Measurements from ENCODE around the gene AURKAIP1. TPM values are rescaled to one million over a fixed set of nuclear protein-coding genes. Genes with fewer than 3 reads are reported as not detected.

Gene AURKAIP1
- polyA plus RNA-seq, 2 of the 4 experiments (the other 2 are of a cell fraction): 62.0 to 102 TPM

GRCh38 chr1:1358433-1359271 is 16.4 kb downstream of the AURKAIP1 start, which contains the start of gene MXRA8:
TSS of gene MXRA8 (minus strand) at chr1:1358555. CDS start at chr1:1358504, 51 bp downstream.
- DNase-seq (ENCODE audit: low read depth in 1 of 2, low spot score in 1 of 2): no peak
- no peak within 1 kb of the TSS for H3K4me2 ChIP-seq

GRCh38 chr1:1357871-1358432 is 17.1 kb downstream of the AURKAIP1 start:
- Histone ChIP-seq H3K4me2 (no peak overlapping the region), H3K9me3 (no peaks in the 10 kb centered on the region), H3K4me3 (no peak overlapping the region), H3K4me1 (peaks cover 38% of the 10 kb centered on the region), H3K27ac (peak overlapping the region in 1 of 2 experiments; percentile 30; a peak in 1 of 6 replicates)
- whole genome bisulfite sequencing (ENCODE audit: missing lambda C conversion rate): 75% methylated on average over 17 of the region's 18 CpGs
- ChIA-PET CTCF (interaction anchor here (1.2 kb wide), 1 partner anchor 14 kb away, joined by 6 read pairs; no protein-coding TSS in a partner anchor), POLR2A (no interaction called here)
- FAIRE-seq (no peak), ATAC-seq (no peak), DNase-seq (ENCODE audit: low read depth in 1 of 2, low spot score in 1 of 2) (no peak)
- TF ChIP-seq MAFK (IDR thresholded peaks at IDR 0.05; ENCODE audit: partially characterized antibody) (peak; percentile 72), FOSL2 (IDR thresholded peaks at IDR 0.05) (no peak), FOSL2 (CRISPR knock-in tag; IDR thresholded peaks at IDR 0.05) (no peak)

More at GRCh38 chr1:1358433-1359271, 16.4 kb downstream of the AURKAIP1 start, which contains the start of gene MXRA8:
- CTCF ChIA-PET: interaction anchor here (1.2 to 2.4 kb wide), 2 partner anchors 13 kb away, joined by 6 to 17 read pairs; no protein-coding TSS in a partner anchor
- H3K27ac ChIP-seq: peak within 1 kb of the TSS in 1 of 2 experiments; percentile 30; a peak in 1 of 6 replicates
- TF ChIP-seq, protein P1, sequence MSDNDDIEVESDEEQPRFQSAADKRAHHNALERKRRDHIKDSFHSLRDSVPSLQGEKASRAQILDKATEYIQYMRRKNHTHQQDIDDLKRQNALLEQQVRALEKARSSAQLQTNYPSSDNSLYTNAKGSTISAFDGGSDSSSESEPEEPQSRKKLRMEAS (IDR thresholded peaks at IDR 0.05): no peak
- TF ChIP-seq GATA3 (IDR thresholded peaks at IDR 0.05; ENCODE audit: borderline replicate concordance) (no peak), POLR2A (IDR thresholded peaks at IDR 0.05; ENCODE audit: low read length) (no peak), MYC (IDR thresholded peaks at IDR 0.05; ENCODE audit: borderline replicate concordance, low read length) (no peak), NFE2L2 (conservative IDR thresholded peaks at IDR 0.05; ENCODE audit: low read length) (no peak), ZFP36 (IDR thresholded peaks at IDR 0.05; ENCODE audit: borderline replicate concordance, partially characterized antibody) (no peak), ZSCAN20 (CRISPR knock-in tag; IDR thresholded peaks at IDR 0.05) (no peak), HOXB5 (CRISPR knock-in tag; IDR thresholded peaks at IDR 0.05) (no peak), POLR2AphosphoS2 (conservative IDR thresholded peaks at IDR 0.05; ENCODE audit: low read length) (no peak), FOSL2 (IDR thresholded peaks at IDR 0.05) (no peak), FOSL2 (CRISPR knock-in tag; IDR thresholded peaks at IDR 0.05) (no peak), CBX2 (IDR thresholded peaks at IDR 0.05; ENCODE audit: borderline replicate concordance, low read depth) (no peak), E2F6 (IDR thresholded peaks at IDR 0.05; ENCODE audit: borderline replicate concordance, low read depth) (no peak), JUNB (IDR thresholded peaks at IDR 0.05) (no peak), EHMT2 (IDR thresholded peaks at IDR 0.05; ENCODE audit: low read depth) (no peak), BCL3 (IDR thresholded peaks at IDR 0.05) (no peak)
- TF ChIP-seq, protein P2, sequence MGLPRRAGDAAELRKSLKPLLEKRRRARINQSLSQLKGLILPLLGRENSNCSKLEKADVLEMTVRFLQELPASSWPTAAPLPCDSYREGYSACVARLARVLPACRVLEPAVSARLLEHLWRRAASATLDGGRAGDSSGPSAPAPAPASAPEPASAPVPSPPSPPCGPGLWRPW (IDR thresholded peaks at IDR 0.05): no peak
- no peaks in the 10 kb centered on the region for H3K9me3 ChIP-seq
- FAIRE-seq (no peak), ATAC-seq (no peak)
- peaks cover 31% of the 10 kb centered on the region for H3K4me1 ChIP-seq
- POLR2A ChIA-PET: interaction anchor here (0.5 kb wide), 1 partner anchor 12 kb away, joined by 3 read pairs; no protein-coding TSS in a partner anchor
- H3K4me3 ChIP-seq: no peak within 1 kb of the TSS
- whole genome bisulfite sequencing (ENCODE audit: missing lambda C conversion rate): 80% methylated on average over 4 of the region's 29 CpGs

DNA sequence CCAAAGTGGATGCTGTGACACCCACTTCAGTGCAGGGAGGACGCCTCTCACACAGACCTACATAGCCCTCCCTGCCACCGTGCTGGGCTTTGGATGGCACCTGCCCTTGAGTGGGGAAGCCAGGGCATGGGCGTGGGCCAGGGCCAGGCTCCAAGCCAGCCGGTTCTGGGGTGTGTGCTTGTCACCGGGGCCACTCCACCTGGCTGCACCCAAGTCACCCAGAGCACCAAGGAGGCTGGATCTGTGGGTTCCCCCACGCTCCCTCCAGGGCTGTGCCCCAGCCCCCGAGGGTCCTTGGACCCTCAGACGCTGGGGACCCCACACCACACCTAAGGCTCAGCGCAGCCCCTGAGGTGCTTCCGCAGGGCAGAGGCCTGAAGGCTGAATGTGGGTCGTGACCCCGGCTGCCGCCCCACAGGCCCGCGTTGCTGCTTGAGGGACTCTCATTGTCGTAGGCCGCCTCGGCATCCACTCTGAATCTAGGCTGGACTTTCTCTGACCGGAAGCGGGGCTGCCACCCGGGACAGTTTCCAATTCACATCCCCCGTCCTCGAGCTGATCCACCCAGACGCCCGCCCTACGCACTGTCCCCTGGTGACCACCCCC is 18.1 kb downstream of the AURKAIP1 start:
- Histone ChIP-seq H3K4me1 (peaks cover 39% of the 10 kb centered on the region), H3K27ac (no peak overlapping the region), H3K4me3 (no peak overlapping the region), H3K9me3 (no peaks in the 10 kb centered on the region), H3K4me2 (no peak overlapping the region)
- ChIA-PET POLR2A (no interaction called here), CTCF (interaction anchor here (1.2 kb wide), 1 partner anchor 15 kb away, joined by 6 read pairs; no protein-coding TSS in a partner anchor)
- 91% methylated on average over 9 of the region's 26 CpGs for WGBS (ENCODE audit: missing lambda C conversion rate)
- ATAC-seq: peak in 1 of 2 experiments; percentile 3; a peak in 1 of 6 replicates
- no peak for FAIRE-seq
- no peak for DNase-seq (ENCODE audit: low read depth in 1 of 2, low spot score in 1 of 2)
- TF ChIP-seq ZNF302 (CRISPR knock-in tag; IDR thresholded peaks at IDR 0.05): no peak
- TF ChIP-seq ESRRA (IDR thresholded peaks at IDR 0.05; ENCODE audit: borderline replicate concordance, low read length): no peak
- no peak for TF ChIP-seq MAZ (IDR thresholded peaks at IDR 0.05; ENCODE audit: borderline replicate concordance, low read depth, low read length)
- no peak for TF ChIP-seq TFCP2L1 (CRISPR knock-in tag; IDR thresholded peaks at IDR 0.05)
- TF ChIP-seq, protein P3, sequence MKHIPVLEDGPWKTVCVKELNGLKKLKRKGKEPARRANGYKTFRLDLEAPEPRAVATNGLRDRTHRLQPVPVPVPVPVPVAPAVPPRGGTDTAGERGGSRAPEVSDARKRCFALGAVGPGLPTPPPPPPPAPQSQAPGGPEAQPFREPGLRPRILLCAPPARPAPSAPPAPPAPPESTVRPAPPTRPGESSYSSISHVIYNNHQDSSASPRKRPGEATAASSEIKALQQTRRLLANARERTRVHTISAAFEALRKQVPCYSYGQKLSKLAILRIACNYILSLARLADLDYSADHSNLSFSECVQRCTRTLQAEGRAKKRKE (CRISPR knock-in tag; IDR thresholded peaks at IDR 0.05; ENCODE audit: low read depth): no peak
- TF ChIP-seq NPAS2 (CRISPR knock-in tag; IDR thresholded peaks at IDR 0.05; ENCODE audit: borderline replicate concordance): no peak
- no peak for TF ChIP-seq GATA3 (IDR thresholded peaks at IDR 0.05; ENCODE audit: borderline replicate concordance)
- TF ChIP-seq RFX5 (IDR thresholded peaks at IDR 0.05): no peak
- no peak for TF ChIP-seq RNF2 (IDR thresholded peaks at IDR 0.05; ENCODE audit: borderline replicate concordance, low read depth)
- TF ChIP-seq RARB (CRISPR knock-in tag; IDR thresholded peaks at IDR 0.05): no peak
- TF ChIP-seq NR3C1 (IDR thresholded peaks at IDR 0.05): no peak
- TF ChIP-seq JUN (IDR thresholded peaks at IDR 0.05): no peak
- no peak for TF ChIP-seq KDM1A (IDR thresholded peaks at IDR 0.05; ENCODE audit: low read depth)
- no peak for TF ChIP-seq KDM5A (IDR thresholded peaks at IDR 0.05)
